ENCODE measurements around the gene CST7. TPM values are rescaled to one million over a fixed set of nuclear protein-coding genes. Genes with fewer than 3 reads are reported as not detected.

The CST7 gene
- polyA plus RNA-seq, 1 donor from 2014 or later, result not detected

DNA sequence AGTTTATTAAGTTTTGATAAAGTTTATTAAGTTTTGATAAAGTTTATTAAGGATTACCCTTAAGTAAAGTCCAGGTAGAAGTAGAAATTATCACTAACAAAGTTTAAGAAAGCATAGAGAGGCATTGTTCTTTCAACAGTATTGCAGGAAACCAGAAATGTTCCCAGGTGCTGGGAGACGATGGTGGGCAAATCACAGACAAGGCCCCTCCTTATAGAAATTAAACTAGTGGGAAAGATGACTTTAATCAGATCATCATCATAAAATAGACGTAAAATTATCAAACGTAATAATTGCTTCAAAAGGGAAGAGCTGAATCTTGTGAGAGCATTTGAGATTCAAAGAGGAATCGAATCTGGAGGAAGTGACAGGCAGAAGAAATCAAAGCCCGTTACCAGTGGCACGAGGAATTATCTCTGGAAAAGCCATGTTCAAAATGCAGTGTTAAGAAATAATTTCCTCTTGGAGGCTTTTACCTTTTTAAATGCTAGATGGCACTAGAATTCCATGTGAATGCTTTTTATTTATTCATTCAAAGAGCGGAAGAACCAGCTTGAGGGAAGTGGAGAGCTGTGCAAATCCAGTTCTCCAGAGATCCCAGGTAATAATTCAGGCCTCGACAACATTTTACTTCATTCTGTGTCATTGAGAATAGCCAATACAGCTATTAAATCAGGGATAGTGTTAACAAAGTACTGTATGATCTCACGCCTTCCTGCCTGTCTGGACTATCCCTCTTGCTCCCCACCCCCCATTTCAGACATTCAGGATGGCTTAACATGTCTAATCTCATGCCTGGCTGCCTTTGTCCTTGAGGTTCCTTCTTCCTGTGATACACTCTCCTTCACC, 44.5 kb downstream of the CST7 start:
- H3K27me3 ChIP-seq (ENCODE audit: insufficient read depth, low read depth, low read length), result no peaks in the 10 kb centered on the region
- TF ChIP-seq, protein P1, sequence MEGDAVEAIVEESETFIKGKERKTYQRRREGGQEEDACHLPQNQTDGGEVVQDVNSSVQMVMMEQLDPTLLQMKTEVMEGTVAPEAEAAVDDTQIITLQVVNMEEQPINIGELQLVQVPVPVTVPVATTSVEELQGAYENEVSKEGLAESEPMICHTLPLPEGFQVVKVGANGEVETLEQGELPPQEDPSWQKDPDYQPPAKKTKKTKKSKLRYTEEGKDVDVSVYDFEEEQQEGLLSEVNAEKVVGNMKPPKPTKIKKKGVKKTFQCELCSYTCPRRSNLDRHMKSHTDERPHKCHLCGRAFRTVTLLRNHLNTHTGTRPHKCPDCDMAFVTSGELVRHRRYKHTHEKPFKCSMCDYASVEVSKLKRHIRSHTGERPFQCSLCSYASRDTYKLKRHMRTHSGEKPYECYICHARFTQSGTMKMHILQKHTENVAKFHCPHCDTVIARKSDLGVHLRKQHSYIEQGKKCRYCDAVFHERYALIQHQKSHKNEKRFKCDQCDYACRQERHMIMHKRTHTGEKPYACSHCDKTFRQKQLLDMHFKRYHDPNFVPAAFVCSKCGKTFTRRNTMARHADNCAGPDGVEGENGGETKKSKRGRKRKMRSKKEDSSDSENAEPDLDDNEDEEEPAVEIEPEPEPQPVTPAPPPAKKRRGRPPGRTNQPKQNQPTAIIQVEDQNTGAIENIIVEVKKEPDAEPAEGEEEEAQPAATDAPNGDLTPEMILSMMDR (IDR thresholded peaks at IDR 0.05; ENCODE audit: poor library complexity, severe bottlenecking), result peak; percentile 73
- peak; percentile 78 for TF ChIP-seq RAD21 (conservative IDR thresholded peaks at IDR 0.05)
- TF ChIP-seq EP300 (conservative IDR thresholded peaks at IDR 0.05; ENCODE audit: poor library complexity, severe bottlenecking), result no peak
- peak; percentile 66 for TF ChIP-seq SMC3 (conservative IDR thresholded peaks at IDR 0.05; ENCODE audit: poor library complexity)
- H3K9ac ChIP-seq (ENCODE audit: low read length), result peak overlapping the region; percentile 93

DNA sequence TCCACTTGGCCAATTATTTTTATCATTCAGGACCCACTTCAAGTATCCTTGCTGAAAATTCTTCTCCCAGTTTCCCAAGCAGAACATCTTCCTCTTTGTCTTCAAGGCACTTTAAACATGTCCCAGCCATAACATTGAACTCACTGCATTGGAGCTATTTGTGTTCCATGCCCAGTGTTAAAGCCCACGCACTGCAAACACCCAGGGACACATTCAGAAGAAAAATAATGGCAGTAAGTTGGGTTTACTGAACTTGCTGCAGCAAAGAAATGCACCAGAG, 45.1 kb downstream of the CST7 start:
- H3K27me3 ChIP-seq (ENCODE audit: insufficient read depth, low read depth, low read length), result no peaks in the 10 kb centered on the region

More for the DNA sequence above, 44.5 kb downstream of the CST7 start:
- H3K27ac ChIP-seq (ENCODE audit: low read length), result peak overlapping the region; percentile 83
- no peaks in the 10 kb centered on the region for H3K9me3 ChIP-seq (ENCODE audit: low read length)
- peak overlapping the region; percentile 97 for H3K4me3 ChIP-seq (ENCODE audit: low read length)
- no peaks in the 10 kb centered on the region for H3F3A ChIP-seq (ENCODE audit: insufficient read depth, low read length, poor library complexity, severe bottlenecking)
- H3K79me2 ChIP-seq (replicated peaks; ENCODE audit: insufficient read depth, low read length), result peaks cover 34% of the 10 kb centered on the region
- no peaks in the 10 kb centered on the region for H3K36me3 ChIP-seq (ENCODE audit: insufficient read depth, low read length)
- peak overlapping the region; percentile 79 for H3K4me2 ChIP-seq (ENCODE audit: low read length)
- H4K20me1 ChIP-seq (ENCODE audit: insufficient read depth), result no peaks in the 10 kb centered on the region
- H2AFZ ChIP-seq (ENCODE audit: low read depth, low read length), result peak overlapping the region; percentile 63
- no peaks in the 10 kb centered on the region for H3K9me2 ChIP-seq (ENCODE audit: insufficient read depth, low read length)

More for the DNA sequence above, 45.1 kb downstream of the CST7 start:
- Histone ChIP-seq H3F3A (ENCODE audit: insufficient read depth, low read length, poor library complexity, severe bottlenecking) (no peaks in the 10 kb centered on the region), H2AFZ (ENCODE audit: low read depth, low read length) (no peak overlapping the region), H3K9ac (ENCODE audit: low read length) (no peak overlapping the region), H3K4me2 (ENCODE audit: low read length) (no peak overlapping the region), H3K4me3 (ENCODE audit: low read length) (no peak overlapping the region), H3K9me3 (ENCODE audit: low read length) (no peaks in the 10 kb centered on the region), H3K36me3 (ENCODE audit: insufficient read depth, low read length) (no peaks in the 10 kb centered on the region), H3K9me2 (ENCODE audit: insufficient read depth, low read length) (no peaks in the 10 kb centered on the region), H4K20me1 (ENCODE audit: insufficient read depth) (no peaks in the 10 kb centered on the region), H3K79me2 (replicated peaks; ENCODE audit: insufficient read depth, low read length) (peaks cover 29% of the 10 kb centered on the region), H3K27ac (ENCODE audit: low read length) (peak overlapping the region; percentile 6)
- TF ChIP-seq MXI1 (conservative IDR thresholded peaks at IDR 0.05; ENCODE audit: poor library complexity, severe bottlenecking), result no peak
- no peak for TF ChIP-seq TAF1 (IDR thresholded peaks at IDR 0.05; ENCODE audit: low read depth)
- no peak for TF ChIP-seq EZH2 (IDR thresholded peaks at IDR 0.05; ENCODE audit: borderline replicate concordance, insufficient read depth, low read length, poor library complexity, severe bottlenecking)
- TF ChIP-seq, protein P1 (IDR thresholded peaks at IDR 0.05; ENCODE audit: poor library complexity, severe bottlenecking), result no peak
- TF ChIP-seq SMC3 (conservative IDR thresholded peaks at IDR 0.05; ENCODE audit: poor library complexity), result no peak
- no peak for TF ChIP-seq POLR2AphosphoS5 (IDR thresholded peaks at IDR 0.05)
